PFSK-1 (cell line): ENCODE data around the gene EIF1.

Source experiments
- FOXP2 ChIP-seq: optimal IDR thresholded peaks from 2 replicates; pipeline ENCODE3; 2011; ENCODE audit warnings: borderline replicate concordance, control low read depth, inconsistent platforms; ENCODE audit not compliant: insufficient read depth; ENCODE audit errors: extremely low read length, extremely low read depth
- POLR2AphosphoS5 ChIP-seq: IDR thresholded peaks from 2 replicates; pipeline ENCODE4 v1.6.1; 2012; ENCODE audit warnings: low read depth, mild to moderate bottlenecking, control low read depth, low read length, moderate library complexity
- REST ChIP-seq, 2 experiments: IDR thresholded peaks; 2 replicates each; pipeline versions ENCODE4 v1.6.1 to v1.8.0; 2011 to 2012; ENCODE audit warnings: low read depth in 2 of 2, low read length in 2 of 2, control low read depth in 1 of 2, inconsistent platforms in 1 of 2, mild to moderate bottlenecking in 1 of 2, moderate library complexity in 1 of 2; ENCODE audit not compliant: insufficient read depth in 1 of 2
- SIN3A ChIP-seq: IDR thresholded peaks from 2 replicates; pipeline ENCODE4 v1.6.1; 2012; ENCODE audit warnings: mild to moderate bottlenecking, low read length, moderate library complexity, borderline replicate concordance; ENCODE audit not compliant: insufficient read depth
- TAF1 ChIP-seq: IDR thresholded peaks from 2 replicates; pipeline ENCODE4 v1.6.1; 2012; ENCODE audit warnings: low read length, control low read depth, borderline replicate concordance; ENCODE audit not compliant: insufficient read depth

The EIF1 gene

GRCh38 chr17:41655611-41656111 is 33.0 kb upstream of the EIF1 start:
- TF ChIP-seq REST (IDR thresholded peaks at IDR 0.05; ENCODE audit: insufficient read depth in 1 of 2, low read depth in 2 of 2, low read length in 2 of 2), result no peak

- no peak for TF ChIP-seq POLR2AphosphoS5
- no peak for TF ChIP-seq REST (IDR thresholded peaks at IDR 0.05; ENCODE audit: insufficient read depth in 1 of 2, low read depth in 2 of 2, low read length in 2 of 2)
- TF ChIP-seq FOXP2, result no peak
- no peak for TF ChIP-seq TAF1
- TF ChIP-seq SIN3A, result no peak
Measured at GRCh38 chr17:41656249-41657023, 32.2 kb upstream of the EIF1 start.

- TF ChIP-seq TAF1, result no peak
- no peak for TF ChIP-seq FOXP2
- no peak for TF ChIP-seq SIN3A
- TF ChIP-seq POLR2AphosphoS5, result no peak
- no peak for TF ChIP-seq REST (IDR thresholded peaks at IDR 0.05; ENCODE audit: insufficient read depth in 1 of 2, low read depth in 2 of 2, low read length in 2 of 2)
Measured at GRCh38 chr17:41657176-41657754, 31.4 kb upstream of the EIF1 start.

GRCh38 chr17:41657936-41658335 is 30.7 kb upstream of the EIF1 start:
- TF ChIP-seq FOXP2 (no peak), REST (IDR thresholded peaks at IDR 0.05; ENCODE audit: insufficient read depth in 1 of 2, low read depth in 2 of 2, low read length in 2 of 2) (no peak), SIN3A (no peak), TAF1 (no peak), POLR2AphosphoS5 (no peak)

- TF ChIP-seq TAF1 (no peak), FOXP2 (no peak), SIN3A (no peak), POLR2AphosphoS5 (no peak), REST (IDR thresholded peaks at IDR 0.05; ENCODE audit: insufficient read depth in 1 of 2, low read depth in 2 of 2, low read length in 2 of 2) (no peak)
Measured at GRCh38 chr17:41658846-41659245, 29.8 kb upstream of the EIF1 start.
